HG02678 (cell line): ENCODE results near the gene SLC12A8.

ENCODE experiments used
- ATAC-seq: cut with Tn5 transposase; IDR thresholded peaks from one replicate; pipeline ENCODE4 v1.9.1; 2021; ENCODE audit warnings: mild to moderate bottlenecking, moderate library complexity; ENCODE audit not compliant: unreplicated experiment

The SLC12A8 gene

DNA sequence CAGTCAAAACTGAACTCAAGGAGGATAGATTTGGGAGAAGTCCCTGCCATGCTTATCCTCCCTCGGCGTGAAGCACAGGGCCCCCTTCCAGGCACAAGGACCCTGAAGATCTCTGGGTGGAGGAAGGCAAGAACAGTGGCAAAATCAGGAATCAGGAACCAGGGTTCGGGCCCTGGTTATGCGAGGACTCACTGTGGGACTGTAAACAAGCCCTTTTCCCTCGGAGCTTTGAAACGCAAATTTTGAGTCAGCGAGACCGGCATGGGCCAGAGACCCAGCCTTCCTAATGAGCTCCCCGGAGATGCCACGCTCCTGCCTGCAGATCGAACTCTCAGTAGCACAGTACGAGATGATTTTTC, 70.1 kb downstream of the SLC12A8 start:
- ATAC-seq, result no peak

DNA sequence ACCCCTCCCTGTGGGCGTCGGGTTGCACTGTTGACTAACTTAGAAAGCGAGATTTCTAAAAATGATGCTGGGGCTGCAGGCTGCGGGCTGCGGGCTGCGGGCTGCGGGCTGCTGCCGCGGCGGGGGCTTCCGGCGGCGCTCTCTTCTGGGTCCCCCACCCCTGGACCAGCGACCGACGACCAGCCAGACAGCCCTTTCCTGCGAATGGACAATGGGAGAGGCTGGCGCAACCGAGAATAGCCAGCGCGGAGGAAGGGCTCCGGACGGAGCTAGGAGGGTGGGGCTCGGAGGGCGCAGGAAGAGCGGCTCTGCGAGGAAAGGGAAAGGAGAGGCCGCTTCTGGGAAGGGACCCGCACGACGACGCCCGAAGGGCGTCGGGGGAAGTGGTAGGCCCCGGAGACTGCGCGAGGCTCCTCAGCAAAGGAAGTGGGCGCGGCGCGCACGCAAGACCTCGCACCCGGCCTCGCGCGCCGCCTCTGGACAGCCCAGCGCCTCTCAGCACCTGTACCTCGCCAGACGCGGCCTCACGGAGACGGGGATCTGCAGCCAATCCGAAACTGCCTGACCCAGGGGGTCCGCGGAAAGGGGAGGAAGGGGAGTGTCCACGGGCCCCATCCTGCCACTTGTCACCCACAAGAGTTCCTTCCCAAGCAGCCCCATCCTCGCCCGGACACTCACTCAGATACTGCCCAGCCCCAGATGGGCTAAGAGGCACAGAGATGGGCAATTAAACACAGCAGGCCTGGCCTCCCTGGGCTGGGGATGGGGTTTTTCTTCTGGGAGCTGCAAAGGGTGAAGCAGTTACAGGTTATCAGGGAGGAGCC, 70.7 kb downstream of the SLC12A8 start:
- peak; percentile 68 for ATAC-seq

DNA sequence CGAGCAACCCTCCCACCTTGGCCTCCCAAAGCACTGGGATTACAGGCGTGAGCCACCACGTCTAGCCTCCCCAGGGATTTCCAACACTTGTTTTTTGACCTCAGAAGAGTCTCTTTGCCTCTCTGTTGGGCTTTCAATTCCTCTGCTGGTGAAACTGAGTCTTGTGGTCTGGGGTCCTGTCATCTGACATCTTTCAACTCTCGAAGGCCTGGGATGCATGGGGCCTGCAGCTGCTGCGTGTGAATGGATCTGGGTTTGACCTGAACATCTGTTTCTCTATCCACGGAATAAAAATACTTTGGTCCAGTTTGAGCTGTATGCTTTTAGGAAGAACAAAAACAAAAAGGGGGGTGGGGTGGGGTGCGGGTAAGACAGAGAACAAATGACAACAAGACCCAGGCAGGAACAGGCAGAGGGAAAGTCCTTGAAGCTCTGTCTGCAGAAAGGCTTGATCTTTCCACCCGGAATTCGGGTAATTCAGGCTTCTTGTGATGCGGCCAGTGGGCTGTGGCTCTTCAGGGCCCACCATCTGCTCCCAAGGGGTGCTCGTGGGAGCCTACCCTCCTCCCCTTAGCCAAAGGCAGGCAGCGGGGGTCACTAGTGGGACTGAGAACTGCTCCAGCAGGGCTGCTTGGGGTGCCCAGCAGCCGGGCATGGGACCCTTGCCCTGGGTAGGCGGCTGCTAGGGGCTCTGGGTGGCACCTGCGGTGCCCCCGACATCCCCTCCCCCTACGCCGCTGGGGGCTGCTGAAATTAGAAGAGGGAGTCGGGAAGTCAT, 71.5 kb downstream of the SLC12A8 start:
- ATAC-seq, result peak; percentile 23

DNA sequence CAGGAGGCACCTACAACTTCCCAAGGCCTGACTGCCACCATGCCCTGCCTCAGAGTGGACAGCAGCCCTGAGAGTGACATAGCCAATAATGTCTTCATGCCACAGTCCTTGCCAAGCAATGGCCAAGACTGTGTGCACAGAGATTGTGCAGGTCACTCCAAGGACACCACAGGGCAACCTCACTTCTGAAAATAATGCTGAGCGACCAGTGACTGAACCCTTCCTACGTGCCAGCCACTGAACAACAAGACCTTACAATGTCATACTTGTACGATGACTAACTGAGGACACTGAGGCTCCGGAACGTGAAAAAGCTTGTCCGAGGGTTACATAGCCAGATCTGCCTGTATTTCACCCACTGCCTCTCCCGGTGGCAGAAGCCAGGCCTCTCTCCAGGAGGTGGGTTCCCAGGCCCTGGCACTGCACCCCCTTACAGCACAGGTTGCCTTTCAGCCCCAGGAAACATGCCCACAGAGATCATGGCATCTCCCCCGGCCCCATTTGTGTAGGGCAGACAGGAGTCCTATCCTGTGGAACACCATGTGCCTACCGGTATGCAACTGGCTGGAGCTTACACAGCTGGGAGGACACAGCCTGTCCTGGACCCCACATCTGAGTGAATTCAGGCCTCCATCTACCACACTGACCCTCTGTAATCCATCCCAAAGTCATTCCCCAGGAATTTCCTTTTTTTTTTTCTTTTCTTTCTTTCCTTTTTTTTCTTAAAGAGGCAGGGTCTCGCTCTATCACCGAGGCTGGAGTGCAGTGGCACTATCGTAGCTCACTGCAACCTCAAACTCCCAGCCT, 72.3 kb downstream of the SLC12A8 start:
- no peak for ATAC-seq

DNA sequence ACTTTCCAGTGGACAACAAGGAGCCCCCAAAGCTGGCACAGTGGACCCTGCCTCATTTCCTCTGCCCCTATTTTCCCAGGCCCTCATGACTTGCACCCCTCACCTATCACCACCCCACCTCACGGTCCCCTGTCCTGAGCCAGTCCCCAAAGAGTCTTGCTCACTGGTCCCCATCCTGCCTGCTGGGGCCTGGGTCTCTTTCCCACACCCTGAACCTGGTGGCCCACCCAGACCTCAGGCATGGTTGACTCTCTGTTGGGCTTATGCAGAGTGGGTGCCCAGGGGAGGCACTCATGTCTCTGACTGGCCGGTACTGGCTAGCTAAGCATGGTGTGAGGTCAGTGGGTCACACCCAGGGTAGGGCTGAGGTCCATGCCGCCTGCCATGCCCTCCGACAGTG, 73.2 kb downstream of the SLC12A8 start:
- ATAC-seq, result no peak

DNA sequence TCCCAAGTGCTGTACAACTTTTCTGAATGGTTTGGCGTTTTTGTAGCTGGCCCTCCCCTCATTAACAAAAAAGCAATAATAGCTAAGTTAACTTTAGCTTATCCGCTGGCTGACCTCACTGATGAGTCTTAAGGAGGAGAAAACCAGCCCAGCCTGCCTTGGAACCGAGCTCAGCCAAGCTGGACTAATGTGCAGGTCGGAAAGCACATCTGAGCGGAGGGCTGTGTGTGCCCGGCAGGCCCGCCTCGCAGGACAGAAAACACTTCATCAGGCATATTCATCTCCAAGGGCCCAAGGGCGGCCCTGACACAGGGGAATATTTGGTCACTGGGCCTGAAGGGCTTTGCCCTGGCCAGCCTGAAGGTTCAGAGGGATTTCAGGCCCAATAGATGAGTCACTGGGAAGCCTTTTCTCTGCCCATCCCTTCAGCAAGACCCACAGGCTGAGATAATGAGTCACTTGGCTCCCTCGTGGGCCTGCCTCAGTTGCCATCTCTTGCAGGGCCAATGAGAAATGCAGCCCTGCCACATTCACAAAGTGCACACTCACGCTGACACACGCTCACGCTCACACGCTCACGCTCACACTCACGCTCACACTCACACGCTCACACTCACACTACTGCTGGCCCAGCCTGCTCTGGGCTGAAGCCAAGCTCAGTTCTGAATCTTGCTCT, 75.1 kb downstream of the SLC12A8 start:
- ATAC-seq, result no peak

DNA sequence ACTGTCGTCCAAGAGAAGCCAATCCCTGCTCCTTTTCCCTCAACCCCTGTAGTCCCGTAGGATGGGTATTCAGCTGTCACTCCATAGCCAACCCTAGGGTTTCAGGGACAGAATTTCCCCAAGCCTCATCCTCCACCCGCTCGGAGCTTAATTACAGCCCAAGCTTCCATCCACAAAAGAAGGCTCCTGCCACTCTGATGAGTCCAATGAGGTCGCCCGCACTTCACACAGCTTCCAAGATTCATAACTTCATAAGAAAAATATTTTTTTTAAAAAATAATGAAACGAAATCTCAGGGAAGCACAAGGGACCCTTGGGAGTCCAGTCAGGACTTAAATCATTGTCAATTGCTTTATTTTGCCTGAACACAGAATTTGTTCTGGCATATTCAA, 75.6 kb downstream of the SLC12A8 start:
- ATAC-seq, result no peak

DNA sequence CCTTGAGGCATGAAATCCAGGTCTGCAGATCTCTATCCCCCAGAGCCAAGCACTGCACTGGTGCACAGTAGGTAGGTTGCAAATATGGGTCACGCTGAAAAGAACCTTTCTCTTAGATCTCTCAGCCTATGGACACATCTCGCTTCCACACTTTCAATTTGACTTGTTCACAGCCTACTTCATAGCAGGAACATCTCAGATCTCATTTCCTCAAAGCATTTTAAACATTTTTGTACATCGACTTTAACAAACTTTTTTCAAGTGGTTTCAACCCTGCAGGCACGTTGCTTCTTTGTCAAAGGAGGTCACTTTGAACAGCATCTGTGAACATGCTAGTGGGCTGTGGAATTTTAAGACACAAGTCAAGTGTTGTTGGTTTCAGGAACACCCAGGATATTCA, 76.0 kb downstream of the SLC12A8 start:
- ATAC-seq, result no peak

DNA sequence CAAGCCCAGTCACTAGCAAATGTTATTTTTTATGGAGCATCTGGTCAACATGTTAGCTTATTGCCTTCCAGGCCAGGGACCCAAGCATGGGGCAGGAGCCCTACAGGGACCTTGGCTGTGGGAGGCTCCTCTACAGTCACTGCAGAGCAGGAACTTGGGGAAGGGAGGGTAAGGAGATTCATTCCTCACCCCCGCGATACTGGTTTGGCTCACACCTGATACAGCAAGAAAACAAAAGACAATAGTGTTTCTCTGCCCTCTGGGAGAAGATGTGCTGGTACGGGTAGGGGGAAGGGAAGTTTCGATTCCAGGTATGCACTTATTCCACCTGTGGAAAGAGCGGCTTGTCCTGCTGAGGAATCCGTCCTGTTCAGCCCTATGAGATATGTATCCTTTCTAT, 77.6 kb downstream of the SLC12A8 start:
- no peak for ATAC-seq

DNA sequence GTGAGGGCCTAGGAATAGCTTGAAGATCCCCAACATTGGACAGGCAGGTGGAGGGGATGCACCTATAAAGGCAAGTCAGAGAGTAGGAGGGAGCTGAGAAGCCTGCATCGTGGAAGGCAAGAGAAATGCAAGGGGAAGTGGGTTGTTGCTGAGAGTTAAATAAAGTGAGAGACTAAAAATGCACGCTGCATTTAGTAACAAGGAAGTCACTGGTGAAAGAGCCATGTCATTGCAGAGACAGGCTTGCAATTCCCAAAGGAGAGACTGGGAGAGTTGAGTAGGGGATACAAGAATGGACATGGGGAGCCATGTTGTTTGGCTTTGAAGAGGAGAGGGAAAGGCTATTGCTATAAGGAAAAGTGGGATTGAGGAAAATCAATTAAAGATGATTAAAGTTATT, 79.7 kb downstream of the SLC12A8 start:
- no peak for ATAC-seq

DNA sequence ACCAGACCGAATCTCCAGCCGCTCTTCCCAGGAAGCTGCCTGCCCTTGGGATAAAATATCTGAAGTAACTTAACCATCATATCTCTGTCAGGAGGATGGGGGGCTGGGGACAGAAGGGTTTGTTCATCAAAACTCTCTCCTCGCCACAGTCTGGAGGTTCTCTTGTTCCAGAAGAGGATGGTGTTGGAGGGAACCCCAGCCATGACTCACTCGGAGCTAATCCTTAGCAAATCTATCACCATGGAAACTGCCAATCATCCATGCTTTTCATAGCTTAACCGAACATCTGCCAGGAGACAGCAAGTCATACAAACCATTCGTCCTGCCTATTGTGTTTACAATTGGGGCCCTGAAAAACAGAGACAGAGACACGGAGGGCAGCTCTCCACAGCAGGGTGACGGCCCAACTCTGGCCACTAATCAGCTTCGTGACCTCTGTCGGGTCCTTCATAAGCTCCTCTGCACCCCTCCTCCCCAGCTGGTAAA, 83.0 kb downstream of the SLC12A8 start:
- no peak for ATAC-seq

DNA sequence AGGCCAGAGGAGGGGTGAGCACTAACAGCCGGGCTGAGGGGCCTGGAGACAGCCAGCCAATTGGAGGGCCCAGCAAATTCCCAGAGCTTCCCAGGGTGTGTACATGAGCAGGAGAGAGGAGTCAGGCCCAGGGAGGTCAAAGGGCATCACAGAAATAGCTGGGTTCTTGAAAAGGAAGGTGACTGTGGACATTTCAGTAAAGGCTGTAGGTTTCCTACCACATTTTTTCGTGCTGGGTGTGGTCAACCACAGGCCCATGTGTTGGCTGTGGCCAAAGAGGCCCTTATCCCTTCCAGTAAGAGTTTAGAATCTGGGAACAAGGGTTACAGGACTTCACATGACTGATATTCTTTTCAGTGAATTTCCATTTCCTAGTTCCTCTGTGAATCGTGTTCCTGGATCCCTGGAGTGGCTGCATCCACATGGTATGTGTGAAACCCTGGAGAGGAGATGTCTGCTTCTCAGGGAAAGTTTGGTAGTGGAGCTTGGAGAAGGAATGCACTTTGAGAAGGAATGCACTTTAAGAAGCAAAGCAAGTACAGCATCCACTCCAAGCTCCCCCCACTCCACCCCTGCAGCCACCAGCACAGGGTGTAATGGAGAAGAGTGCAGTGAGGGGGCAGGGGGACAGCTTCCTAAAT, 83.6 kb downstream of the SLC12A8 start:
- no peak for ATAC-seq

DNA sequence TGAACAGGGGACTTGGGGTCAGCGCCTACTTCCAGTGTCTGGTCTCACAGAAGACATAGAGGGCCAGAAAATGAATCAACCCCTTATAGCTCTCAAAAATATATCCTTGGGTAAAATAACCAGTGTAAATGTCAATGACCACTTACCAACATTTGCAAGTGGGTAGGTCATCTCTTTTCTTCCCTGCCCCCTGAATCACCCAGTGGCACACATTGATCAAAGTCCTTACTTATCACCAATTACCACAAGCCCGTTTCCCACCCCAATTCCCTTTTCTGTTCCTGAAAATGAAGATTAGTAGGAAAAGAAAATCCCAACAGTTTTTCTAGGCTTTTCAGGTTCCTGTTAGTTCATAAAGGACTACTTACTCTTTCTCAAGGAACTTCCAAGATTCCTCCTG, 86.2 kb downstream of the SLC12A8 start:
- ATAC-seq, result no peak

DNA sequence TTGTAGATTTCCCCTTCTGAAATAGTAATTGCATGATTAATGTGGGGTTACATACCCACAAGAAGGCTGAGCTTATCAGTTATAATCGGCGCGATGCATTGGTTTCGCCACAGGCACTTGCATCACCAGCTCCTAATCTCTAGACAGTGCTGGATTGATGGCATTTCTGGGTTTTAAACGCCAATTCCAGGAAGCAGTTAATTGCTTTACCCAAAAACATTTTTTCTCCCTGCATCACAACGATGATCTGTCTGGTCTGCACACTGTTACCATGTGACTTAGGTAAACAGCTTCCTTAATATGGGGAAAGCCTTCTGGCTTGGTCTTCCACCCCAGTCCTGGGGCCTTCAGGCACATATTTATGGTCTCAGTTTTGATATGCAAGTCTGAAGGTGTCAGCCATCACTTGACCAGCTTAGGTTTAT, 86.7 kb downstream of the SLC12A8 start:
- ATAC-seq, result no peak

DNA sequence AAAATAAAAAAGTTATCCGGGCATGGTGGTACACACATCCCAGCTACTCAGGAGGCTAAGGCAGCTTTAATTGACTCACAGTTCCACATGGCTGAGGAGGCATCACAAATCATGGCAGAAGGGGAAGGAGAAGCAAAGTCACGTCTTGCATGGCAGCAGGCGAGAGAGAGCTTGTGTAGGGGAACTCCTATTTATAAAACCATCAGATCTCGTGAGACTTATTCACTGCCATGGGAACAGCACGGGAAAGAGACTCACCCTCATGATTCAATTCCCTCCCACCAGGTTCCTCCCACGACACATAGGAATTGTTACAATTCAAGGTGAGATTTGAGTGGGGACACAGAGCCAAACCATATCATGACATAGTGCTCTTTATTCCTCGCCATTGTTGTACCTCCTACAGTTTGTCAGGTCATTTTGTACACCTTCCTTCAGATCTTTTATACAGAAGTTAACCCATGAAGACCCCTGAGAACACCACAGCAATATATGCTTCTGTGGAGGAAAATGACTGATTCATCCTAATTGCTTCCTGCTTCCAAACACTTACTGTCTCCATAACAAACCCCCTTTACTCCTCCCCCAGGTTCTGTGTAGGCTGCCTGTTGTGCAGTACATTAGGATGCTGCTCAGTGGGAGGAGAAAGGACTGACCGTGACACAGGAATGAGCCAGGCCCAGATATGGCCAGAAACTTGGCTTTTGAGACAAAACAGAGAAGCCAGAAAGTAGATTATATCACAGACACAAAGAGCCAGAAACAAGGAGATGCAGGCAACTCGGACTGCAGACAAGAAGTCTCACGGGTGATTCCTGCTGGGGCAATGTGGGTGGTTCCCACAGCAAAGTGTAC, 88.9 kb downstream of the SLC12A8 start:
- no peak for ATAC-seq

DNA sequence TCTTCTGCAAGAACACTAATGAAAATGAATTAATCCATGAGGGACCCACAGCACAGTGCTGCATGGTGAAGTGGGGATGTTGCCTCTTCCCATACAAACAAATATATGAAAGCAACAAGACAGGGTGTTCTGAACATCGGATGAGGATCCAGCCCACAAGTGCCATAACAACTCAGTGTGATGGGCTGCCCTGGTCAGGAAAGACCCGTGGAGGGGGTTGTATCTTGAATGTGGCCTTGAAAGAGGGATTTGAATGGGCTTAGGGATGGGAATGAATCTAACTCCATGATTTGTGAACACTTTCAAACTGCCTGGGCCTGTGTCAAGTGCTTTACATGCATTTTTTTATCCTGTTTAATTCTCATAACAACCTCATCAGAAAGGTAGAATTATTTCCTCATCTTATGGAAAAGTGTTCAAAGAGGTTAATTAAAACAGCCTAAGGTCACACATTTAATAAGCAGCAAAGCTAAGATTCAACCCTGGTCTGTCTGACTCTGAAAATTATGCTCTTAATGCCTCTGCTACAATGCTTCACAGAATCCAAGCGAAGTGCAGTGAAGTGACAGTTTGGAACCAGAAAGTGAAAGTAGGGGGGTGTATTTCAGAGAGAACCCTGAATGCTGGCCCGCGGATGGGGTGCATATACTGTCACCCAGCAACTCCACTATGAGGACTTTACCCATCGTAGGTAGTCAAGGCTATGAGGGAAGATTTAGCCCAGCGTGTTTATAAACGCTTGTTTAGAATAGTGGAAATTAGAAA, 91.1 kb downstream of the SLC12A8 start:
- peak; percentile 51 for ATAC-seq

DNA sequence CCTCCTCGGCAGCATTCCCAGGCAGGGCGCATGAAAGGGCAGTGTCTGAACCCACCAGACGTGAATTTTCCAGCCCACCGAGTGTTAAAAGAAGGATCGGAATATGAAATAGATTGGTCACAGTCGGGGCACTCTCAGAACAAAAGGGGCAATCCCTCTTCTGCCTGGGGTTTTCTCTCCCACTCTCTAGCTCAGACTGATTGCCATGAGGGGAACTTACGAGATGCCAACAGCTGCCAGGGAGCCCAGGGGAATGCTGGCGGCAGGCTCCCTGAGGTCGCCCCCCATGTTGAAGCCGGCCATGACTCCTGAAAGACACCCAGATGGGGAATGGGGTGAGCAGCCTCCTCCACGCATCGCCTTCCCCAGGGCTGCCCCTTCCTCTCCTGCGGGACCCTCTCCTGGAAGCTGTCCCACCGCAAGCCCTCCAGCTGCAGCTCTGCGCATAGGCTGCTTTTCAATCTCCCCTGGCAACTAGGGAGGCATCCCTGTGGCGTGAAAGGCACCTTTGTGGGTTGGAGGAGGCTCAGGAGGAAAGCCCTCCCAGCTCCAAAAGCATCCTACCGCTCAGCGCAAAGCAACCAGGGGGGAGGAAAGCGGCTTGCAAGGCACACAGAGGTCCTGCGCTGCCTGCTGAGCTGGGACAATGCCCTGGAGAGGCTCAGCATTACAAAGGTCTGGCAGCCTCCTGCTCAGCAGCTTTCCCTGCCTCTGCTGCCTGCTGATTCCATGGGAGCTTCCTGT, 92.0 kb downstream of the SLC12A8 start:
- ATAC-seq, result no peak
